ENCODE data around the gene FER.
"Not testable (repeated sequence)": the region's sequence is repeated elsewhere in the genome, so short reads cannot be mapped to it uniquely, and the experiment has no call there.

The FER gene

DNA sequence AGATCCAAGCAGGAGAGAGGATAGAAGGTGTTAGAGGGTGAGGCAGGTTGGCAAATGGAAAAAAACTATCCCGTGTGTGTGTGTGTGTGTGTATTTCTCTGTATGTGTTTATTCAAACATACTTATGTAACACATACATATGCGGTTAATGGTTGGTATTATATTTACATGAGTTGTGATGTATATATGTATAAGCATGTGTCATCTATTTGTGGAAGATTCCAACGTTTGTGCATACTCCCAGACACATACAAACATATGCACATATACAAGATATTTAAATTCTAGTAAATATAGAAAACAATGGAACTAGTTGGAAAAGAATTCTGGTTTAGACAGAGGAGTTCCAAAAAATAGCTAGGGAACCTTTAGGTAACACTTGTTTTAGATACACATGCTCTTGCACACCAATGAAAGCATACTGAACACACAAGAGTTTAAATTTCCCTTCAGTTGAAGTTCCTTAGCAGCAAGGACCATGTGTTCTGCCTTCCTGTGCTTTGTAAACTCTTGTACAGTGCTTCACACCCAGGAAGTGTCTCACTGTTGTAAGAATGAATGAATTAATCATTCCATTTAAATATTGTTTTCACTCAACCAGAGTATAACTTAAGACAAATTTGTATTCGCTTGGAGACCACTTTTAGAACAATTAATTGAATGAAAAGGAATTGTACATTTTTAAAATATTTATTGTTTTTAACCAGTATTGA, 257.8 kb downstream of the FER start:
- ChIA-PET POLR2A (no interaction called here), CTCF (no interaction called here)
- Histone ChIP-seq H3K27ac (ENCODE audit: extremely low read depth, low read depth, low read length) (no peak overlapping the region), H3K9me3 (ENCODE audit: control insufficient read depth, insufficient read depth, low read depth, low read length) (no peaks in the 10 kb centered on the region), H3K36me3 (ENCODE audit: control insufficient read depth in 2 of 2, insufficient read depth in 1 of 2, low read length in 2 of 2) (no peaks in the 10 kb centered on the region), H3K4me3 (ENCODE audit: low read depth, low read length) (no peak overlapping the region), H3K4me1 (ENCODE audit: control insufficient read depth, insufficient read depth, low read length) (no peaks in the 10 kb centered on the region)
- TF ChIP-seq ZNF10 (tag by site-specific recombination; IDR thresholded peaks at IDR 0.05) = no peak
- no peak for TF ChIP-seq ZNF664 (tag by site-specific recombination; IDR thresholded peaks at IDR 0.05)
- TF ChIP-seq ZNF776 (tag by site-specific recombination; IDR thresholded peaks at IDR 0.05; ENCODE audit: borderline replicate concordance) = no peak
- TF ChIP-seq ZNF202 (tag by site-specific recombination; IDR thresholded peaks at IDR 0.05; ENCODE audit: borderline replicate concordance) = no peak

- H3K27ac ChIP-seq (ENCODE audit: extremely low read depth, low read depth, low read length) = no peak overlapping the region
- no peak for TF ChIP-seq SETDB1 (IDR thresholded peaks at IDR 0.05; ENCODE audit: insufficient read length, low read length)
- no peak for TF ChIP-seq ZNF292 (tag by site-specific recombination; IDR thresholded peaks at IDR 0.05; ENCODE audit: borderline replicate concordance, low read depth)
- TF ChIP-seq HOXC10 (CRISPR knock-in tag; IDR thresholded peaks at IDR 0.05) = no peak
- CTCF ChIA-PET = interaction anchor here (0.6 kb wide), 1 partner anchor 15 kb away, joined by 3 read pairs; no protein-coding TSS in a partner anchor
- H3K9me3 ChIP-seq (ENCODE audit: control insufficient read depth, insufficient read depth, low read depth, low read length) = no peaks in the 10 kb centered on the region
- H3K4me3 ChIP-seq (ENCODE audit: low read depth, low read length) = no peak overlapping the region
- H3K36me3 ChIP-seq (ENCODE audit: control insufficient read depth in 2 of 2, insufficient read depth in 1 of 2, low read length in 2 of 2) = no peaks in the 10 kb centered on the region
- no peaks in the 10 kb centered on the region for H3K4me1 ChIP-seq (ENCODE audit: control insufficient read depth, insufficient read depth, low read length)
- POLR2A ChIA-PET = no interaction called here
These were observed 258.4 kb downstream of the FER start for GRCh38 chr5:109006129-109006528.

GRCh38 chr5:109016300-109016699, 268.6 kb downstream of the FER start:
- Histone ChIP-seq H3K4me3 (ENCODE audit: low read depth, low read length) (no peak overlapping the region), H3K9me3 (ENCODE audit: control insufficient read depth, insufficient read depth, low read depth, low read length) (no peaks in the 10 kb centered on the region), H3K4me1 (ENCODE audit: control insufficient read depth, insufficient read depth, low read length) (peaks cover 10% of the 10 kb centered on the region; the same call in 1 of the 2 replicates), H3K36me3 (ENCODE audit: control insufficient read depth in 2 of 2, insufficient read depth in 1 of 2, low read length in 2 of 2) (no peaks in the 10 kb centered on the region), H3K27ac (ENCODE audit: extremely low read depth, low read depth, low read length) (no peak overlapping the region)
- ChIA-PET POLR2A (no interaction called here), CTCF (no interaction called here)
- TF ChIP-seq ZNF155 (tag by site-specific recombination; IDR thresholded peaks at IDR 0.05) = no peak
- TF ChIP-seq, protein P1, sequence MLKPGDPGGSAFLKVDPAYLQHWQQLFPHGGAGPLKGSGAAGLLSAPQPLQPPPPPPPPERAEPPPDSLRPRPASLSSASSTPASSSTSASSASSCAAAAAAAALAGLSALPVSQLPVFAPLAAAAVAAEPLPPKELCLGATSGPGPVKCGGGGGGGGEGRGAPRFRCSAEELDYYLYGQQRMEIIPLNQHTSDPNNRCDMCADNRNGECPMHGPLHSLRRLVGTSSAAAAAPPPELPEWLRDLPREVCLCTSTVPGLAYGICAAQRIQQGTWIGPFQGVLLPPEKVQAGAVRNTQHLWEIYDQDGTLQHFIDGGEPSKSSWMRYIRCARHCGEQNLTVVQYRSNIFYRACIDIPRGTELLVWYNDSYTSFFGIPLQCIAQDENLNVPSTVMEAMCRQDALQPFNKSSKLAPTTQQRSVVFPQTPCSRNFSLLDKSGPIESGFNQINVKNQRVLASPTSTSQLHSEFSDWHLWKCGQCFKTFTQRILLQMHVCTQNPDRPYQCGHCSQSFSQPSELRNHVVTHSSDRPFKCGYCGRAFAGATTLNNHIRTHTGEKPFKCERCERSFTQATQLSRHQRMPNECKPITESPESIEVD (tag by site-specific recombination; IDR thresholded peaks at IDR 0.05) = peak; percentile 79

DNA sequence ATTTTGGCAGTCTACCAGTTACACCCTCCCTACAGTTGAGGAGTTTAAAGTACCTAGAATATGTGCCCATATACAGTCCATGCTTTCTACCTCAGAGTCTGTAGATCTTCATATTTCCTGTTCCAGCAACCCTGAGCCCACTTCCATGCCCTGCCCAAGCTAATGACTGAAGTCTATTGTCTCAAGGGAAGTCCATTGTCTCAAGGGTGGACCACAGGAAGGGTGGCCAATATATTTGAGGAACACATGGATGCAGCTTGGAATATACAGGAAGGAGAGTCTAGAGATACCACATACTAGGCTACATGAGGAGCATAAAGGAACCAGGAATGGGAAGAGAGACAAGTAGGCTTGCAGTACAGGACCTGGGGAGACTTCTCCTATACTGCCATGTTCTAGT, 274.4 kb downstream of the FER start:
- Histone ChIP-seq H3K27ac (ENCODE audit: extremely low read depth, low read depth, low read length) (no peak overlapping the region), H3K4me1 (ENCODE audit: control insufficient read depth, insufficient read depth, low read length) (0 out of 2 replicates have a peak, but pooled peaks cover 3% of the 10 kb centered on the region), H3K9me3 (ENCODE audit: control insufficient read depth, insufficient read depth, low read depth, low read length) (no peaks in the 10 kb centered on the region), H3K4me3 (ENCODE audit: low read depth, low read length) (no peak overlapping the region), H3K36me3 (ENCODE audit: control insufficient read depth in 2 of 2, insufficient read depth in 1 of 2, low read length in 2 of 2) (no peaks in the 10 kb centered on the region)
- TF ChIP-seq ZNF514 (tag by site-specific recombination; IDR thresholded peaks at IDR 0.05) (no peak), KLF1 (tag by site-specific recombination; IDR thresholded peaks at IDR 0.05) (no peak), ZNF76 (tag by site-specific recombination; IDR thresholded peaks at IDR 0.05; ENCODE audit: borderline replicate concordance, low read depth) (no peak), ZNF660 (tag by site-specific recombination; IDR thresholded peaks at IDR 0.05) (no peak), ZNF747 (tag by site-specific recombination; IDR thresholded peaks at IDR 0.05) (no peak), ZNF658 (tag by site-specific recombination; IDR thresholded peaks at IDR 0.05) (no peak), ZNF48 (tag by site-specific recombination; IDR thresholded peaks at IDR 0.05) (no peak), ZBTB20 (tag by site-specific recombination; IDR thresholded peaks at IDR 0.05) (no peak), ZNF366 (tag by site-specific recombination; conservative IDR thresholded peaks at IDR 0.05) (no peak), ZNF560 (tag by site-specific recombination; IDR thresholded peaks at IDR 0.05; ENCODE audit: borderline replicate concordance) (no peak)
- TF ChIP-seq, protein P2, sequence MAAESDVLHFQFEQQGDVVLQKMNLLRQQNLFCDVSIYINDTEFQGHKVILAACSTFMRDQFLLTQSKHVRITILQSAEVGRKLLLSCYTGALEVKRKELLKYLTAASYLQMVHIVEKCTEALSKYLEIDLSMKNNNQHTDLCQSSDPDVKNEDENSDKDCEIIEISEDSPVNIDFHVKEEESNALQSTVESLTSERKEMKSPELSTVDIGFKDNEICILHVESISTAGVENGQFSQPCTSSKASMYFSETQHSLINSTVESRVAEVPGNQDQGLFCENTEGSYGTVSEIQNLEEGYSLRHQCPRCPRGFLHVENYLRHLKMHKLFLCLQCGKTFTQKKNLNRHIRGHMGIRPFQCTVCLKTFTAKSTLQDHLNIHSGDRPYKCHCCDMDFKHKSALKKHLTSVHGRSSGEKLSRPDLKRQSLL (tag by site-specific recombination; IDR thresholded peaks at IDR 0.05) = no peak
- TF ChIP-seq, protein P3, sequence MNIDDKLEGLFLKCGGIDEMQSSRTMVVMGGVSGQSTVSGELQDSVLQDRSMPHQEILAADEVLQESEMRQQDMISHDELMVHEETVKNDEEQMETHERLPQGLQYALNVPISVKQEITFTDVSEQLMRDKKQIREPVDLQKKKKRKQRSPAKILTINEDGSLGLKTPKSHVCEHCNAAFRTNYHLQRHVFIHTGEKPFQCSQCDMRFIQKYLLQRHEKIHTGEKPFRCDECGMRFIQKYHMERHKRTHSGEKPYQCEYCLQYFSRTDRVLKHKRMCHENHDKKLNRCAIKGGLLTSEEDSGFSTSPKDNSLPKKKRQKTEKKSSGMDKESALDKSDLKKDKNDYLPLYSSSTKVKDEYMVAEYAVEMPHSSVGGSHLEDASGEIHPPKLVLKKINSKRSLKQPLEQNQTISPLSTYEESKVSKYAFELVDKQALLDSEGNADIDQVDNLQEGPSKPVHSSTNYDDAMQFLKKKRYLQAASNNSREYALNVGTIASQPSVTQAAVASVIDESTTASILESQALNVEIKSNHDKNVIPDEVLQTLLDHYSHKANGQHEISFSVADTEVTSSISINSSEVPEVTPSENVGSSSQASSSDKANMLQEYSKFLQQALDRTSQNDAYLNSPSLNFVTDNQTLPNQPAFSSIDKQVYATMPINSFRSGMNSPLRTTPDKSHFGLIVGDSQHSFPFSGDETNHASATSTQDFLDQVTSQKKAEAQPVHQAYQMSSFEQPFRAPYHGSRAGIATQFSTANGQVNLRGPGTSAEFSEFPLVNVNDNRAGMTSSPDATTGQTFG (tag by site-specific recombination; IDR thresholded peaks at IDR 0.05; ENCODE audit: borderline replicate concordance) = no peak
- POLR2A ChIA-PET = no interaction called here
- CTCF ChIA-PET = no interaction called here

- CTCF ChIA-PET; H3K4me1 ChIP-seq (ENCODE audit: control insufficient read depth, insufficient read depth, low read length); H3K4me3 ChIP-seq (ENCODE audit: low read depth, low read length); H3K36me3 ChIP-seq (ENCODE audit: control insufficient read depth in 2 of 2, insufficient read depth in 1 of 2, low read length in 2 of 2); POLR2A ChIA-PET; H3K27ac ChIP-seq (ENCODE audit: extremely low read depth, low read depth, low read length); H3K9me3 ChIP-seq (ENCODE audit: control insufficient read depth, insufficient read depth, low read depth, low read length): not testable (repeated sequence)
These were observed 278.0 kb downstream of the FER start for GRCh38 chr5:109025729-109026128.
